IMR-90 (cell line): Measurements from ENCODE around the gene HHIPL1. TPM values are rescaled to one million over a fixed set of nuclear protein-coding genes. Genes with fewer than 3 reads are reported as not detected.
A peak's percentile ranks its signal among the peaks of the same experiment; 100 is the strongest.
"Not testable (repeated sequence)": the region's sequence is repeated elsewhere in the genome, so short reads cannot be mapped to it uniquely, and the experiment has no call there.

Experiments used
- ATAC-seq: fragments of 200-7000 bp; cut with Tn5 transposase; 2 replicates; pipeline ENCODE4 v1.9.1; 2020; ENCODE audit warnings: low read depth, mild to moderate bottlenecking, moderate library complexity
- BruUV-seq: library from RNA; stranded (reverse); fragments of 400-500 nt; replicated peaks from 2 replicates; lab custom pipeline; 2021; lab: Mats Ljungman, UMichigan
- CTCF ChIA-PET: fragments of 300-600 bp; formaldehyde crosslinking; extraction: SDS; loops from one replicate; lab custom pipeline; 2021; ENCODE audit warnings: antibody characterized with exemption; lab: Yijun Ruan, JAX
- POLR2A ChIA-PET: fragments of 300-600 bp; sonication (Branson Sonifier 250); formaldehyde crosslinking; loops from one replicate; lab custom pipeline; 2022; ENCODE audit warnings: antibody characterized with exemption; ENCODE audit not compliant: unreplicated experiment; lab: Charles Lee
- DNase-seq: peaks from one replicate; pipeline ENCODE4 v3.0.0; 2013
- H2AFZ ChIP-seq: replicated peaks from 2 replicates; pipeline ENCODE3; 2013; ENCODE audit warnings: low read length, mild to moderate bottlenecking; ENCODE audit not compliant: poor library complexity
- H2AK5ac ChIP-seq: 2 replicates; pipeline ENCODE4 v1.6.1; 2013; ENCODE audit warnings: low read depth, low read length, inconsistent platforms
- H2AK9ac ChIP-seq: replicated peaks from 2 replicates; pipeline ENCODE3; 2013; ENCODE audit warnings: mild to moderate bottlenecking, low read depth, low read length, moderate library complexity; ENCODE audit not compliant: poor library complexity
- H2BK120ac ChIP-seq: 2 replicates; pipeline ENCODE4 v1.6.1; 2013; ENCODE audit warnings: low read depth, low read length, inconsistent platforms
- H2BK15ac ChIP-seq: 3 replicates; pipeline ENCODE4 v1.6.1; 2013; ENCODE audit warnings: low read depth, low read length, inconsistent platforms
- H2BK20ac ChIP-seq: 2 replicates; pipeline ENCODE4 v1.6.1; 2013; ENCODE audit warnings: low read depth, mild to moderate bottlenecking, inconsistent platforms, low read length, moderate library complexity
- H2BK5ac ChIP-seq: 2 replicates; pipeline ENCODE4 v1.6.1; 2013; ENCODE audit warnings: mild to moderate bottlenecking, low read depth, low read length, inconsistent platforms; ENCODE audit not compliant: poor library complexity, severe bottlenecking
- H3K14ac ChIP-seq: replicated peaks from 2 replicates; pipeline ENCODE4 v1.6.1; 2013; ENCODE audit warnings: low read depth, low read length, inconsistent platforms
- H3K18ac ChIP-seq: 2 replicates; pipeline ENCODE4 v1.6.1; 2013; ENCODE audit warnings: low read depth, low read length, control low read depth
- H3K23ac ChIP-seq: 2 replicates; pipeline ENCODE4 v1.6.1; 2013; ENCODE audit warnings: low read depth, low read length, inconsistent platforms
- H3K27ac ChIP-seq: 2 replicates; pipeline ENCODE4 v1.5.1; 2013; ENCODE audit warnings: mild to moderate bottlenecking, control low read depth, low read length; ENCODE audit not compliant: insufficient read depth
- H3K27me3 ChIP-seq: 2 replicates; pipeline ENCODE4 v1.6.1; 2013; ENCODE audit warnings: low read length; ENCODE audit not compliant: control insufficient read depth, insufficient read depth
- H3K36me3 ChIP-seq: 2 replicates; pipeline ENCODE4 v1.6.1; 2013; ENCODE audit warnings: low read length, mixed read lengths; ENCODE audit not compliant: control insufficient read depth, insufficient read depth
- H3K4ac ChIP-seq: 2 replicates; pipeline ENCODE4 v1.6.1; 2013; ENCODE audit warnings: low read depth, low read length, inconsistent platforms
- H3K4me1 ChIP-seq: 2 replicates; pipeline ENCODE4 v1.6.1; 2013; ENCODE audit warnings: low read length, mixed read lengths; ENCODE audit not compliant: control insufficient read depth, insufficient read depth
- H3K4me2 ChIP-seq: 2 replicates; pipeline ENCODE4 v1.6.1; 2013; ENCODE audit warnings: low read depth, mild to moderate bottlenecking, control low read depth, low read length, moderate library complexity
- H3K4me3 ChIP-seq: 2 replicates; pipeline ENCODE4 v1.5.1; 2013; ENCODE audit warnings: low read depth, mild to moderate bottlenecking, control low read depth, low read length, moderate library complexity; ENCODE audit not compliant: insufficient read depth
- H3K56ac ChIP-seq: 2 replicates; pipeline ENCODE4 v1.6.1; 2013; ENCODE audit warnings: low read length, inconsistent platforms; ENCODE audit not compliant: insufficient read depth; ENCODE audit errors: extremely low read depth
- H3K79me1 ChIP-seq, 2 experiments: 2 replicates each; pipeline ENCODE4 v1.6.1; 2013; ENCODE audit warnings: low read length in 2 of 2, inconsistent platforms in 1 of 2, low read depth in 1 of 2
- H3K9ac ChIP-seq: 2 replicates; pipeline ENCODE4 v1.6.1; 2013; ENCODE audit warnings: low read depth, low read length, control low read depth
- H3K9me1 ChIP-seq: 2 replicates; pipeline ENCODE4 v1.6.1; 2013; ENCODE audit warnings: low read length, inconsistent platforms; ENCODE audit not compliant: insufficient read depth
- H3K9me3 ChIP-seq: 2 replicates; pipeline ENCODE4 v1.6.1; 2013; ENCODE audit warnings: low read length; ENCODE audit not compliant: control insufficient read depth, insufficient read depth
- H4K20me1 ChIP-seq: 2 replicates; pipeline ENCODE4 v1.6.1; 2013; ENCODE audit warnings: low read length, inconsistent platforms; ENCODE audit not compliant: insufficient read depth
- H4K5ac ChIP-seq: 2 replicates; pipeline ENCODE4 v1.6.1; 2013; ENCODE audit warnings: mild to moderate bottlenecking, low read depth, low read length, control low read depth
- H4K8ac ChIP-seq, 2 experiments: 2 replicates each; pipeline ENCODE4 v1.6.1; 2013; ENCODE audit warnings: low read depth in 2 of 2, low read length in 2 of 2, control low read depth in 1 of 2, inconsistent platforms in 1 of 2
- H4K91ac ChIP-seq: 2 replicates; pipeline ENCODE4 v1.6.1; 2013; ENCODE audit warnings: low read depth, low read length, inconsistent platforms; ENCODE audit not compliant: insufficient read depth
- WGBS, 2 experiments: methylation state at CpG; one replicate each; pipeline versions ENCODE4 v1.1.5 to v1.1.7; 2013; ENCODE audit warnings: missing lambda C conversion rate in 2 of 2; ENCODE audit not compliant: insufficient read length in 1 of 2; ENCODE audit errors: extremely low coverage in 2 of 2; 5-methylcytosine and 5-hydroxymethylcytosine counted together
- dilution Hi-C: fragments of 300-500 bp; cut with HindIII; formaldehyde crosslinking; loops from one replicate; pipeline ENCODE4 v1.14.3; 2018; ENCODE audit warnings: low sequenced_read_pairs; ENCODE audit not compliant: unreplicated experiment
- in situ Hi-C: fragments of 300-500 bp; cut with MboI; formaldehyde crosslinking; loops from 3 replicates; pipeline ENCODE4 v1.14.3; 2019; ENCODE audit warnings: low sequenced_read_pairs, inconsistent platforms, mixed read lengths
- intact Hi-C: fragments of 100-400 bp; cut with micrococcal nuclease; formaldehyde crosslinking; loops from 2 replicates; pipeline ENCODE4 v1.10.0; 2022
- polyA plus RNA-seq, 3 experiments: library from polyadenylated mRNA; depleted of rRNA; stranded (reverse); fragments of >200 nt; gene quantifications; 2 replicates each; pipeline ENCODE4 v1.2.3, GENCODE V29; 2012; ENCODE audit warnings: low replicate concordance in 1 of 3
- total RNA-seq: library from RNA; depleted of rRNA; stranded (reverse); fragments of >200 nt; gene quantifications from 2 replicates; pipeline ENCODE4 v1.2.3, GENCODE V29; 2012

Gene HHIPL1
- total and polyA plus RNA-seq, 2 of the 4 experiments (the other 2 are of a cell fraction) = 0.65 to 0.72 TPM

GRCh38 chr14:99642771-99643170 is 2.2 kb upstream of the HHIPL1 start:
- in situ Hi-C loops, POLR2A ChIA-PET: not testable (repeated sequence)

More at GRCh38 chr14:99642771-99643170, 2.2 kb upstream of the HHIPL1 start:
- H3K36me3 ChIP-seq, H4K91ac ChIP-seq, ATAC-seq, H2BK15ac ChIP-seq, CTCF ChIA-PET, H2AK5ac ChIP-seq, H3K27me3 ChIP-seq, H2BK5ac ChIP-seq, H3K4me2 ChIP-seq, H2BK20ac ChIP-seq, H4K5ac ChIP-seq, H2BK120ac ChIP-seq, H3K4me1 ChIP-seq, H2AFZ ChIP-seq, H3K4me3 ChIP-seq, H3K14ac ChIP-seq, H4K8ac ChIP-seq, dilution Hi-C loops, H3K23ac ChIP-seq, H2AK9ac ChIP-seq, BruUV-seq, H3K27ac ChIP-seq, H3K56ac ChIP-seq, H4K20me1 ChIP-seq, H3K18ac ChIP-seq, H3K79me1 ChIP-seq, H3K9me1 ChIP-seq, H3K9me3 ChIP-seq, H3K9ac ChIP-seq, H3K4ac ChIP-seq, intact Hi-C loops: not testable (repeated sequence)
- no CpG with 5 or more reads among the region's 5 CpGs for WGBS, 2 experiments
- peak; percentile 19 for DNase-seq
